Measurements from ENCODE around the gene IQGAP2. TPM values are rescaled to one million over a fixed set of nuclear protein-coding genes. Genes with fewer than 3 reads are reported as not detected.
A peak's percentile ranks its signal among the peaks of the same experiment; 100 is the strongest.

The IQGAP2 gene
- total and polyA plus RNA-seq, 3 experiments from 2014 or later = 51.4 to 70.5 (median 62.5) TPM

DNA sequence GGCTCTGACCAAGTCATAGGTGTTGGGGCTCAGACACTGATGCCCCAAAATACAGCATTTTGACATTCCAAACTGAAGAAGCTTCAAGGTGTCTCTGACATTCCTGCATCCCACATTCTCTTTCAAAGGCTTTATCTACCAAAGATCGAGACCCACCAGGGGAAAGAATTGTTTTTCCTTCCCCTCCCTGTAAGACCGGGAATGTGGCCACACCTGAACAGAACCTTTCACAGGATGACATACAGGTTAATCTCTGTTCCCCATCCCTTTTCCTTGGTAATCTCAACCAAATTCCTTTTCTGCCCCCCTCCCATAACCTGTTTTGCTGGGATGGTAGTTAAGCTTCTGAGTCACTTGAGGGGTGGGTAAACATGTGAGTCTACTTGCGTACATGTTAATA lies 72.3 kb downstream of the IQGAP2 start:
- CTCF ChIA-PET = no interaction called here
- H3K27me3 ChIP-seq (ENCODE audit: insufficient read depth, low read length, poor library complexity, severe bottlenecking) = no peaks in the 10 kb centered on the region
- H3K9me3 ChIP-seq (ENCODE audit: low read length) = no peaks in the 10 kb centered on the region
- no peaks in the 10 kb centered on the region for H3K9me3 Mint-ChIP-seq
- H3K4me3 ChIP-seq (ENCODE audit: low read length) = no peak overlapping the region
- H3K36me3 ChIP-seq (ENCODE audit: insufficient read depth, low read length) = no peaks in the 10 kb centered on the region
- H3K27ac Mint-ChIP-seq = peak overlapping the region in 2 of 8 donors; percentile 12 to 59
- H3K4me1 ChIP-seq (ENCODE audit: insufficient read depth, low read length) = peaks cover 66% of the 10 kb centered on the region
- no peak for DNase-seq
- peaks cover 0 to 11% (median 2%) of the 10 kb centered on the region in 3 donors for H3K36me3 Mint-ChIP-seq
- H3K4me1 Mint-ChIP-seq = peaks cover 83 to 92% (median 90%) of the 10 kb centered on the region in 3 donors
- H3K4me3 Mint-ChIP-seq = no peak overlapping the region
- H3K27me3 Mint-ChIP-seq = no peaks in the 10 kb centered on the region
- no peak overlapping the region for H3K27ac ChIP-seq (ENCODE audit: low read depth, low read length)
- POLR2A ChIA-PET = no interaction called here

DNA sequence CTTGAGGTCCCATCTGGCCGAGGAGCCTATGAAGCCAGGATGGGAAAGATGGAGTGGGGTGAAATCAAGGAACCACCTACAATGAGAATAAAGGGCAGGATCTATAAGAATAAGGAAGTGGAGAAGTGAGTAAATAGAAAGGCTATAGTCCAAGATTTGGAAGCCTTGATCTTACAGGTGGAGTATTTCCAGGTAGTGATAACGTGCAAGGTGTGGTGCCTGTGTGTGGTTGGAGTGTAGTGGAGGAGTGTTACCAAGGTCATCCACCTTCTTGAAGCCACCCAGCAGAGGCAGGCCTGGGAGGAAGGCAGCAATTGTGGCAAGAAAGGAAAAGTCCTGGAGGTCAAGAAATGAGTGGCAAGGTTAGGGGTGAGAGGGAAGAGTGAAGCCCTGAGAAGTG lies 72.9 kb downstream of the IQGAP2 start:
- Histone ChIP-seq H3K27me3 (ENCODE audit: insufficient read depth, low read length, poor library complexity, severe bottlenecking) (no peaks in the 10 kb centered on the region), H3K9me3 (ENCODE audit: low read length) (no peaks in the 10 kb centered on the region), H3K4me1 (ENCODE audit: insufficient read depth, low read length) (peaks cover 61% of the 10 kb centered on the region), H3K36me3 (ENCODE audit: insufficient read depth, low read length) (no peaks in the 10 kb centered on the region), H3K4me3 (ENCODE audit: low read length) (no peak overlapping the region), H3K27ac (ENCODE audit: low read depth, low read length) (no peak overlapping the region)
- no peaks in the 10 kb centered on the region for H3K27me3 Mint-ChIP-seq
- H3K9me3 Mint-ChIP-seq = no peaks in the 10 kb centered on the region
- POLR2A ChIA-PET = no interaction called here
- DNase-seq = no peak
- peak overlapping the region in 2 of 7 donors; percentile 6 to 39 for H3K4me3 Mint-ChIP-seq
- peaks cover 83 to 92% (median 90%) of the 10 kb centered on the region in 3 donors for H3K4me1 Mint-ChIP-seq
- peak overlapping the region in 6 of 8 donors; percentile 28 to 83 (median 62) for H3K27ac Mint-ChIP-seq
- CTCF ChIA-PET = no interaction called here
- H3K36me3 Mint-ChIP-seq = peaks cover 0 to 11% (median 0%) of the 10 kb centered on the region in 3 donors

DNA sequence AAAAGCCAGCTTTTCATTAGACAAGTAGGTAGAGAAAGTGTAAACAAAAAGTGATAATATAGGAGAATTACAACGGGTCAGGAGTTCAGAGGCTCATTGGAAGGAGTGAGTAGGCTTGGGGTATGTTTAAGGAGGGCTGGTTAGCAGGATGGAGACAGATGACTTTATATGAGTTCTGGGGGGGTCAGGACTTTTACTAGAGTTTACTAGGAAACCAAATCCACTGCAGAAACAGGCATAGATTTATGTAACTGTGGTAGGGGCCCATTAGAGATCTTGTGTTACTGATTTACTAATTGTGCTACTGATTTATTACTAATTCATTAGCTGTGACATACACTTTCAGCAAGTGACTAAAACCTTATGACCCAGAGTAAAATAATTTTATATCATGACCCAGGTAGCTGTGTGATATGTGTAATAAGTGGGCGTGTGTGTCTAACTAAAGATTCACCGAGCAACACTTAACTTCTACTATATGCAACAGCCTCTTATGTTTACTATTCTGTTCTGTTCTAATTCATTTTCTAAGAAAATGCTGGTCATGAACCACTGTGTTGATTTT lies 73.5 kb downstream of the IQGAP2 start:
- no peaks in the 10 kb centered on the region for H3K27me3 ChIP-seq (ENCODE audit: insufficient read depth, low read length, poor library complexity, severe bottlenecking)
- H3K9me3 ChIP-seq (ENCODE audit: low read length) = no peaks in the 10 kb centered on the region
- H3K36me3 ChIP-seq (ENCODE audit: insufficient read depth, low read length) = no peaks in the 10 kb centered on the region
- H3K4me3 ChIP-seq (ENCODE audit: low read length) = no peak overlapping the region
- H3K27ac ChIP-seq (ENCODE audit: low read depth, low read length) = no peak overlapping the region
- H3K4me3 Mint-ChIP-seq = peak overlapping the region in 1 of 7 donors; percentile 37
- ChIA-PET POLR2A (no interaction called here), CTCF (no interaction called here)
- H3K4me1 Mint-ChIP-seq = peaks cover 78 to 89% (median 85%) of the 10 kb centered on the region in 3 donors
- no peaks in the 10 kb centered on the region for H3K27me3 Mint-ChIP-seq
- peak overlapping the region in 6 of 8 donors; percentile 14 to 83 (median 58) for H3K27ac Mint-ChIP-seq
- no peaks in the 10 kb centered on the region for H3K9me3 Mint-ChIP-seq
- H3K4me1 ChIP-seq (ENCODE audit: insufficient read depth, low read length) = peaks cover 54% of the 10 kb centered on the region
- DNase-seq = no peak
- H3K36me3 Mint-ChIP-seq = peaks cover 0 to 11% (median 0%) of the 10 kb centered on the region in 3 donors

DNA sequence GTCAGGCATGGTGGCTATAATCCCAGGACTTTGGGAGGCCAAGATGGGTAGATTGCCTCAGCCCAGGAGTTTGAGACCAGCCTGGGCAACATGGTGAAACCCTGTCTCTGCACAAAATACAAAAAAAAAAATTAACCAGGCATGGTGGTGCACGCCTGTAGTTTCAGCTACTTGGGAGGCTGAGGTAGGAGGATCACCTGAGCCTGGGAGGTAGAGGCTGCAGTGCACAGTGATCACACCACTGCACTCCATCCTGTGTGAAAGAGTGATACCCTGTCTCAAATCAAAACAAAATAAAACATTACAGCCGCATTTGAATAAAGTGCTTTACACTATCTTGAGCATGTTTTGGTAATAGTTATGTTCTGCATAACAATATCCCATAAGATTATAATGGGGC lies 74.0 kb downstream of the IQGAP2 start:
- Mint-ChIP-seq H3K36me3 (peaks cover 0 to 14% (median 0%) of the 10 kb centered on the region in 3 donors), H3K9me3 (no peaks in the 10 kb centered on the region), H3K27me3 (no peaks in the 10 kb centered on the region), H3K4me1 (peaks cover 78 to 89% (median 84%) of the 10 kb centered on the region in 3 donors), H3K4me3 (no peak overlapping the region), H3K27ac (peak overlapping the region in 1 of 8 donors; percentile 14)
- CTCF ChIA-PET = no interaction called here
- Histone ChIP-seq H3K4me1 (ENCODE audit: insufficient read depth, low read length) (peaks cover 49% of the 10 kb centered on the region), H3K9me3 (ENCODE audit: low read length) (no peaks in the 10 kb centered on the region), H3K27ac (ENCODE audit: low read depth, low read length) (no peak overlapping the region), H3K4me3 (ENCODE audit: low read length) (no peak overlapping the region), H3K27me3 (ENCODE audit: insufficient read depth, low read length, poor library complexity, severe bottlenecking) (no peaks in the 10 kb centered on the region), H3K36me3 (ENCODE audit: insufficient read depth, low read length) (no peaks in the 10 kb centered on the region)
- no peak for DNase-seq
- POLR2A ChIA-PET = no interaction called here

DNA sequence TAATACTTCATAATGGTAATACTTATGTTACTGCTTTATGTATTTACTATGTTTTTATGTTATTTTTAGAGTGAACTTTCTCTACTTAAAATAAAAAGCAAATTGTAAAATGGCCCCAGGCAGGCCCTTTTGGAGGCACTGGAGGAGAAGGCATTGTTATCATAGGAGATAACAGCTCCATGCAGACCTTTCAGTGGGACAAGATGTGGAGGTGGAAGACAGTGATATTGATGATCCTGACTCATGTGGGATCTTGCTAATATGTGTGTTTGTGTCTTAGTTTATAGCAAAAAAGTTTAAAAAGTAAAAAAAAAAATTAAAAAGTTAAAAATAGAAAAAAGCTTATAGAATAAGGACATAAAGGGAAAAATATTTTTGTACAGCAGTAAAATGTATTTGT lies 74.5 kb downstream of the IQGAP2 start:
- Histone ChIP-seq H3K27me3 (ENCODE audit: insufficient read depth, low read length, poor library complexity, severe bottlenecking) (no peaks in the 10 kb centered on the region), H3K4me3 (ENCODE audit: low read length) (no peak overlapping the region), H3K36me3 (ENCODE audit: insufficient read depth, low read length) (no peaks in the 10 kb centered on the region), H3K4me1 (ENCODE audit: insufficient read depth, low read length) (peaks cover 44% of the 10 kb centered on the region), H3K27ac (ENCODE audit: low read depth, low read length) (no peak overlapping the region), H3K9me3 (ENCODE audit: low read length) (no peaks in the 10 kb centered on the region)
- H3K4me3 Mint-ChIP-seq = no peak overlapping the region
- CTCF ChIA-PET = no interaction called here
- peaks cover 0 to 14% (median 0%) of the 10 kb centered on the region in 3 donors for H3K36me3 Mint-ChIP-seq
- H3K27ac Mint-ChIP-seq = no peak overlapping the region
- peaks cover 78 to 89% (median 84%) of the 10 kb centered on the region in 3 donors for H3K4me1 Mint-ChIP-seq
- H3K27me3 Mint-ChIP-seq = no peaks in the 10 kb centered on the region
- no peaks in the 10 kb centered on the region for H3K9me3 Mint-ChIP-seq
- DNase-seq = no peak
- POLR2A ChIA-PET = no interaction called here

DNA sequence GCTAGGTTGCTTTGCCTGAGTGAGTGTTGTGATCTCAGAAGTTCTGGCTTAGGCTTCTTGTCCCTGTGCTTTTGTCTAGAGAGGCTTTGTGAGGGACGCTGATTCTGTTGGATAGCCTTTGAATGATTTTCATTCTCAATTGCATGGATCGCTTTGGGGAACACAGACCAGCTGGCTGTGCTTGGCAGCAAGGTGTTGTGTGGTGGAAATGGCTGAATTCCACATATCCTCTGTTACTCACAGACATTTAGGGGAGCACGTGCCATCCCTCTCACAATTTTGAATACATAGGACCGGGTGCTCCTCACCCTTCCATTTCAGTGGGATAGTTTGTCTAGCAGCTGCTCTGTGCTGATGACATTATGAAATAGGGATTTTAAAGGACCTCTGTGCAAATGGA lies 76.2 kb downstream of the IQGAP2 start:
- H3K4me1 Mint-ChIP-seq = peaks cover 79 to 89% (median 84%) of the 10 kb centered on the region in 3 donors
- no peaks in the 10 kb centered on the region for H3K27me3 Mint-ChIP-seq

DNA sequence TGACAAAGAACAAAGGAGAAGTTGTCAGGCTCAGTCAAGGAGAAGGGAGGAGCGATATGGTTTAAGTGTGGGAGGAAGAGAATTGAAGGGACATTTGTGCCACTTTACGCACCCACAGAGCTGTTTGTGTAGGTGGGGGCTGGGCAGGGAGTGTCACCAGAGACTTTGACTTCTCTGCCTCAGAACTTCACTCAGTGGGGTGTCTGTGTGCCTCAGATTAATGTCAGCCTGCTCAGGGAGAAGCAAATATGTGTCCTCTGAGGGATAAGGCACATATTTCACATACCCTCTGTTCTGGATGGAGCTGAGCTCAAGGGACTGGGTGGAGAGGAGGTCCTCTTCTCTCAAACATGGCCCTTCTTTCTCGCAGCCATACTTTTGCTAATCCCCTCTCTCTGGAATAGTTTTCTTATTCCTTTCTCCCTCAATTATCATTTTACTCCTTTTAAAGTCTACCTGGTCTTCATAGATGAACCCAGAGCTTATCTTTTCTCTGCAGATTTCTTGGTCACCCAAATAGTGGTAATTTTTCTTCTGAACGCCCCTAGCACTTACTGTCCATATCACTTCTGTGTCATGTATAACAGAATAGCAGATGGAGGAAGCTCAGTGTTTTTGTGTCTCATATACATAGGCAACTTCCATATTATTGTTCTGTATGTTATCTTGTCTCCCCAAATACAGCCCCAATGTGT lies 77.0 kb downstream of the IQGAP2 start:
- H3K27me3 ChIP-seq (ENCODE audit: insufficient read depth, low read length, poor library complexity, severe bottlenecking) = no peaks in the 10 kb centered on the region
- Mint-ChIP-seq H3K27ac (peak overlapping the region in 7 of 8 donors; percentile 12 to 84 (median 65)), H3K36me3 (peaks cover 0 to 16% (median 0%) of the 10 kb centered on the region in 3 donors), H3K27me3 (no peaks in the 10 kb centered on the region), H3K9me3 (no peaks in the 10 kb centered on the region), H3K4me1 (peaks cover 76 to 89% (median 83%) of the 10 kb centered on the region in 3 donors), H3K4me3 (peak overlapping the region in 2 of 7 donors; percentile 18 to 32)
- DNase-seq = no peak
- no peaks in the 10 kb centered on the region for H3K36me3 ChIP-seq (ENCODE audit: insufficient read depth, low read length)
- ChIA-PET CTCF (no interaction called here), POLR2A (no interaction called here)
- H3K27ac ChIP-seq (ENCODE audit: low read depth, low read length) = no peak overlapping the region
- H3K4me3 ChIP-seq (ENCODE audit: low read length) = no peak overlapping the region
- no peaks in the 10 kb centered on the region for H3K9me3 ChIP-seq (ENCODE audit: low read length)
- peaks cover 26% of the 10 kb centered on the region for H3K4me1 ChIP-seq (ENCODE audit: insufficient read depth, low read length)

More for the DNA sequence above, 76.2 kb downstream of the IQGAP2 start:
- no peaks in the 10 kb centered on the region for H3K36me3 ChIP-seq (ENCODE audit: insufficient read depth, low read length)
- no peak overlapping the region for H3K27ac ChIP-seq (ENCODE audit: low read depth, low read length)
- H3K4me3 Mint-ChIP-seq = no peak overlapping the region
- no peak for DNase-seq
- H3K4me3 ChIP-seq (ENCODE audit: low read length) = no peak overlapping the region
- H3K4me1 ChIP-seq (ENCODE audit: insufficient read depth, low read length) = peaks cover 34% of the 10 kb centered on the region
- POLR2A ChIA-PET = no interaction called here
- H3K36me3 Mint-ChIP-seq = peaks cover 0 to 16% (median 0%) of the 10 kb centered on the region in 3 donors
- H3K27me3 ChIP-seq (ENCODE audit: insufficient read depth, low read length, poor library complexity, severe bottlenecking) = no peaks in the 10 kb centered on the region
- no peaks in the 10 kb centered on the region for H3K9me3 ChIP-seq (ENCODE audit: low read length)
- peak overlapping the region in 6 of 8 donors; percentile 17 to 84 (median 40) for H3K27ac Mint-ChIP-seq
- CTCF ChIA-PET = no interaction called here
- no peaks in the 10 kb centered on the region for H3K9me3 Mint-ChIP-seq

DNA sequence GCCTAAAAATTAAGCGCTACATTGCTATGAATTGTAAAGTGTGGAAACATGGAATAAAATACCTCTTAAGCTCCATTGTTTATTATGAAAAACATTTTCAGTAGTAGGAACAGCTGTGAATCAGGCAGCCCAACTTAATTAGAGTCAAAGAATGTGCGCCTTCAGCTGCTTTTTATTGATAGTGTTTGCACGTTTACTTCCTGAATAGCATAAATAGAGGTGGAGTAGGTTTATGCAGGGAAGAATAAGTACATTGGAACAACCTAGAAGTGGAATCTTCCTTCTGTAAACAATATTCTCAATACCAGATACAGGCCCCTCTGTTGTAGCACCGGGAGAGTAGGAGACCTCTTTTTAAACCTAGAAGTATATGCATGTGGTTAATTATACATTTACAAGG lies 79.9 kb downstream of the IQGAP2 start:
- CTCF ChIA-PET = interaction anchor here (1.4 kb wide), 1 partner anchor 13 kb away, joined by 3 read pairs; no protein-coding TSS in a partner anchor
- POLR2A ChIA-PET = no interaction called here

More for the DNA sequence above, 79.9 kb downstream of the IQGAP2 start:
- Histone ChIP-seq H3K4me1 (ENCODE audit: insufficient read depth, low read length) (peaks cover 19% of the 10 kb centered on the region), H3K27me3 (ENCODE audit: insufficient read depth, low read length, poor library complexity, severe bottlenecking) (no peaks in the 10 kb centered on the region), H3K4me3 (ENCODE audit: low read length) (no peak overlapping the region), H3K9me3 (ENCODE audit: low read length) (no peaks in the 10 kb centered on the region), H3K27ac (ENCODE audit: low read depth, low read length) (no peak overlapping the region), H3K36me3 (ENCODE audit: insufficient read depth, low read length) (no peaks in the 10 kb centered on the region)
- Mint-ChIP-seq H3K27me3 (no peaks in the 10 kb centered on the region), H3K4me1 (peaks cover 67 to 84% (median 74%) of the 10 kb centered on the region in 3 donors), H3K4me3 (no peak overlapping the region), H3K9me3 (no peaks in the 10 kb centered on the region), H3K36me3 (peaks cover 0 to 15% (median 0%) of the 10 kb centered on the region in 3 donors), H3K27ac (peak overlapping the region in 1 of 8 donors; percentile 45)
- DNase-seq = no peak
